Activated CD4-positive, alpha-beta T cell treated with anti-CD3 and anti-CD28 coated beads, Interleukin-2, Interleukin-4, amounts not matched to agents 100 ng/mL and 50 ng/mL, durations not matched to agents 16 hours and 8 hours (primary cell): ENCODE results near the gene PDLIM5.
"Not testable (repeated sequence)": the region's sequence is repeated elsewhere in the genome, so short reads cannot be mapped to it uniquely, and the experiment has no call there.

ENCODE experiments used
- DNase-seq: peaks from one replicate; pipeline ENCODE4 v3.0.0-alpha.2; 2020; ENCODE audit warnings: low spot score

The PDLIM5 gene

GRCh38 chr4:94603170-94603747 lies 151.5 kb downstream of the PDLIM5 start:
- DNase-seq: no peak

- no peak for DNase-seq
Observed at GRCh38 chr4:94605241-94605805, 153.6 kb downstream of the PDLIM5 start.

- no peak for DNase-seq
Observed at GRCh38 chr4:94610145-94610544, 158.4 kb downstream of the PDLIM5 start.

GRCh38 chr4:94613248-94613647 lies 161.5 kb downstream of the PDLIM5 start:
- no peak for DNase-seq

GRCh38 chr4:94615451-94615850 lies 163.7 kb downstream of the PDLIM5 start:
- no peak for DNase-seq

- DNase-seq: peak; percentile 42
Observed at GRCh38 chr4:94621491-94622080, 169.8 kb downstream of the PDLIM5 start.

GRCh38 chr4:94623126-94623911 lies 171.6 kb downstream of the PDLIM5 start:
- no peak for DNase-seq

- DNase-seq: no peak
Observed at GRCh38 chr4:94626942-94627341, 175.2 kb downstream of the PDLIM5 start.

- DNase-seq: not testable (repeated sequence)
Observed at GRCh38 chr4:94629058-94629457, 177.3 kb downstream of the PDLIM5 start.

GRCh38 chr4:94629837-94630236 lies 178.1 kb downstream of the PDLIM5 start:
- no peak for DNase-seq

GRCh38 chr4:94634271-94634670 lies 182.5 kb downstream of the PDLIM5 start:
- no peak for DNase-seq

GRCh38 chr4:94635177-94635576 lies 183.4 kb downstream of the PDLIM5 start:
- no peak for DNase-seq

GRCh38 chr4:94636004-94636403 lies 184.3 kb downstream of the PDLIM5 start:
- no peak for DNase-seq

- no peak for DNase-seq
Observed at GRCh38 chr4:94639298-94639697, 187.6 kb downstream of the PDLIM5 start.

GRCh38 chr4:94640151-94640550 lies 188.4 kb downstream of the PDLIM5 start:
- DNase-seq: no peak

GRCh38 chr4:94641702-94642560 lies 190.2 kb downstream of the PDLIM5 start:
- no peak for DNase-seq

GRCh38 chr4:94642561-94642866 lies 190.8 kb downstream of the PDLIM5 start:
- no peak for DNase-seq

- no peak for DNase-seq
Observed at GRCh38 chr4:94648699-94649098, 197.0 kb downstream of the PDLIM5 start.

- no peak for DNase-seq
Observed at GRCh38 chr4:94649381-94650133, 197.8 kb downstream of the PDLIM5 start.

GRCh38 chr4:94650134-94650495 lies 198.4 kb downstream of the PDLIM5 start:
- DNase-seq: no peak

- no peak for DNase-seq
Observed at GRCh38 chr4:94650690-94651089, 198.9 kb downstream of the PDLIM5 start.
